Osteoblast (primary cell): ENCODE results near the gene SUPT20HL2. TPM values are rescaled to one million over a fixed set of nuclear protein-coding genes. Genes with fewer than 3 reads are reported as not detected.
A peak's percentile ranks its signal among the peaks of the same experiment; 100 is the strongest.
"Not testable (repeated sequence)": the region's sequence is repeated elsewhere in the genome, so short reads cannot be mapped to it uniquely, and the experiment has no call there.

Source experiments
- DNase-seq: peaks from one replicate; pipeline ENCODE4 v3.0.0; 2011; ENCODE audit warnings: low spot score, mixed read lengths; ENCODE audit not compliant: insufficient read length; ENCODE audit errors: missing footprints
- H2AFZ ChIP-seq: 2 replicates; pipeline ENCODE4 v1.6.0; 2011; ENCODE audit warnings: mild to moderate bottlenecking, low read length
- H3K27ac ChIP-seq: 2 replicates; pipeline ENCODE4 v1.5.1; 2011; ENCODE audit warnings: mild to moderate bottlenecking, low read depth, low read length, moderate library complexity
- H3K27me3 ChIP-seq: 2 replicates; pipeline ENCODE4 v1.6.0; 2012; ENCODE audit warnings: mild to moderate bottlenecking, control low read depth, inconsistent platforms, low read length, moderate library complexity; ENCODE audit not compliant: insufficient read depth
- H3K36me3 ChIP-seq: 2 replicates; pipeline ENCODE4 v1.5.1; 2011; ENCODE audit warnings: mild to moderate bottlenecking, low read length, control low read depth, moderate library complexity; ENCODE audit not compliant: insufficient read depth
- H3K4me1 ChIP-seq: 2 replicates; pipeline ENCODE4 v1.5.1; 2011; ENCODE audit warnings: mild to moderate bottlenecking, low read length, control low read depth, moderate library complexity; ENCODE audit not compliant: insufficient read depth
- H3K4me2 ChIP-seq: 2 replicates; pipeline ENCODE4 v1.6.0; 2011; ENCODE audit warnings: mild to moderate bottlenecking, low read length; ENCODE audit not compliant: insufficient read depth
- H3K4me3 ChIP-seq: fragments of 200-600 bp; sonication (generic); 3 replicates; pipeline ENCODE4 v1.5.1; 2012; ENCODE audit warnings: mild to moderate bottlenecking, low read length, inconsistent platforms; ENCODE audit not compliant: insufficient read depth
- H3K79me2 ChIP-seq: 2 replicates; pipeline ENCODE4 v1.6.0; 2012; ENCODE audit warnings: mild to moderate bottlenecking, low read length, control low read depth, inconsistent platforms; ENCODE audit not compliant: insufficient read depth
- H3K9me3 ChIP-seq: 2 replicates; pipeline ENCODE4 v1.5.1; 2011; ENCODE audit warnings: low read depth, low read length, control low read depth
- H4K20me1 ChIP-seq: 2 replicates; pipeline ENCODE4 v1.6.0; 2012; ENCODE audit warnings: mild to moderate bottlenecking, low read length, control low read depth; ENCODE audit not compliant: insufficient read depth
- CTCF ChIP-seq: IDR thresholded peaks from 2 replicates; pipeline ENCODE4 v1.5.1; 2011; ENCODE audit warnings: mild to moderate bottlenecking, low read depth, low read length, moderate library complexity; ENCODE audit errors: extremely low read depth
- total RNA-seq: library from RNA; depleted of rRNA; stranded (reverse); fragments of >200 nt; gene quantifications from 2 replicates; pipeline ENCODE4 v1.2.3, GENCODE V29; 2012

The SUPT20HL2 gene
- total RNA-seq, result not detected in 2 replicates

- Histone ChIP-seq H3K27me3 (peaks cover 4% of the 10 kb centered on the region), H3K4me1 (no peaks in the 10 kb centered on the region), H2AFZ (no peak within 1 kb of the TSS), H3K27ac (no peak within 1 kb of the TSS), H3K79me2 (no peaks in the 10 kb centered on the region), H3K9me3 (no peaks in the 10 kb centered on the region), H3K4me2 (no peak within 1 kb of the TSS), H4K20me1 (no peaks in the 10 kb centered on the region), H3K4me3 (no peak within 1 kb of the TSS), H3K36me3 (no peaks in the 10 kb centered on the region)
- no peak for DNase-seq
- TF ChIP-seq CTCF, result no peak
These were observed at the start of gene SUPT20HL2 for GRCh38 chrX:24314019-24314635. TSS of gene SUPT20HL2 (minus strand) at chrX:24314069. CDS start at chrX:24313315, 754 bp downstream.

- H3K27ac ChIP-seq, result not testable (repeated sequence)
These were observed 48.3 kb upstream of the SUPT20HL2 start for GRCh38 chrX:24362089-24362745.

GRCh38 chrX:24360272-24360671 is 46.4 kb upstream of the SUPT20HL2 start, which contains the start of gene SUPT20HL1:
TSS of gene SUPT20HL1 (plus strand) at chrX:24360639. CDS start at chrX:24362761, 2,122 bp downstream.
- H3K79me2 ChIP-seq, result no peaks in the 10 kb centered on the region
- TF ChIP-seq CTCF, result no peak
- H3K9me3 ChIP-seq, result no peaks in the 10 kb centered on the region
- no peak within 1 kb of the TSS for H3K27ac ChIP-seq
- no peak within 1 kb of the TSS for H2AFZ ChIP-seq
- H3K27me3 ChIP-seq, result no peaks in the 10 kb centered on the region
- H3K4me3 ChIP-seq, result no peak within 1 kb of the TSS
- no peaks in the 10 kb centered on the region for H4K20me1 ChIP-seq
- H3K36me3 ChIP-seq, result no peaks in the 10 kb centered on the region
- no peak for DNase-seq
- peaks cover 5% of the 10 kb centered on the region for H3K4me1 ChIP-seq
- H3K4me2 ChIP-seq, result no peak within 1 kb of the TSS

More at GRCh38 chrX:24362089-24362745, 48.3 kb upstream of the SUPT20HL2 start:
- not testable (repeated sequence) for DNase-seq, H3K4me3 ChIP-seq, H4K20me1 ChIP-seq, H3K4me1 ChIP-seq, H3K4me2 ChIP-seq, H3K27me3 ChIP-seq, H3K9me3 ChIP-seq, H3K79me2 ChIP-seq, H2AFZ ChIP-seq, H3K36me3 ChIP-seq

GRCh38 chrX:24357106-24357505 is 43.2 kb upstream of the SUPT20HL2 start:
- Histone ChIP-seq H3K79me2 (no peaks in the 10 kb centered on the region), H3K27me3 (no peaks in the 10 kb centered on the region), H2AFZ (no peak overlapping the region), H3K36me3 (no peaks in the 10 kb centered on the region), H3K9me3 (no peaks in the 10 kb centered on the region), H3K27ac (no peak overlapping the region), H3K4me2 (no peak overlapping the region), H3K4me1 (peaks cover 7% of the 10 kb centered on the region), H4K20me1 (no peaks in the 10 kb centered on the region), H3K4me3 (no peak overlapping the region)
- DNase-seq, result peak; percentile 74
- TF ChIP-seq CTCF, result no peak
